ENCODE results near the gene FAM72B.
"Not testable (repeated sequence)": the region's sequence is repeated elsewhere in the genome, so short reads cannot be mapped to it uniquely, and the experiment has no call there.

FAM72B gene

GRCh38 chr1:121200985-121201981 lies 17.1 kb upstream of the FAM72B start:
- not testable (repeated sequence) for DNase-seq (ENCODE audit: low read depth in 1 of 2, low spot score in 1 of 2)

GRCh38 chr1:121200232-121200631 lies 16.1 kb upstream of the FAM72B start:
- DNase-seq (ENCODE audit: low read depth in 1 of 2, low spot score in 1 of 2) = not testable (repeated sequence)

GRCh38 chr1:121199763-121200162 lies 15.6 kb upstream of the FAM72B start:
- not testable (repeated sequence) for DNase-seq (ENCODE audit: low read depth in 1 of 2, low spot score in 1 of 2)

GRCh38 chr1:121197095-121197882 lies 13.1 kb upstream of the FAM72B start:
- DNase-seq (ENCODE audit: low read depth in 1 of 2, low spot score in 1 of 2) = not testable (repeated sequence)

GRCh38 chr1:121192512-121192911 lies 8.4 kb upstream of the FAM72B start:
- not testable (repeated sequence) for DNase-seq (ENCODE audit: low read depth in 1 of 2, low spot score in 1 of 2)

GRCh38 chr1:121187914-121188313 lies 3.8 kb upstream of the FAM72B start:
- not testable (repeated sequence) for DNase-seq (ENCODE audit: low read depth in 1 of 2, low spot score in 1 of 2)

- not testable (repeated sequence) for DNase-seq (ENCODE audit: low read depth in 1 of 2, low spot score in 1 of 2)
These were observed 2.1 kb upstream of the FAM72B start for GRCh38 chr1:121186191-121186590.

- DNase-seq (ENCODE audit: low read depth in 1 of 2, low spot score in 1 of 2) = not testable (repeated sequence)
These were observed 1.1 kb upstream of the FAM72B start for GRCh38 chr1:121185140-121185708.

- not testable (repeated sequence) for DNase-seq (ENCODE audit: low read depth in 1 of 2, low spot score in 1 of 2)
These were observed 273 bp downstream of the FAM72B start for GRCh38 chr1:121183867-121184266.

- not testable (repeated sequence) for DNase-seq (ENCODE audit: low read depth in 1 of 2, low spot score in 1 of 2)
These were observed 5.9 kb downstream of the FAM72B start for GRCh38 chr1:121178197-121178596.

- DNase-seq (ENCODE audit: low read depth in 1 of 2, low spot score in 1 of 2) = not testable (repeated sequence)
These were observed 7.5 kb downstream of the FAM72B start for GRCh38 chr1:121176649-121177048.

- DNase-seq (ENCODE audit: low read depth in 1 of 2, low spot score in 1 of 2) = not testable (repeated sequence)
These were observed 15.9 kb downstream of the FAM72B start for GRCh38 chr1:121168152-121168668.

GRCh38 chr1:121167225-121167738 lies 16.9 kb downstream of the FAM72B start:
- DNase-seq (ENCODE audit: low read depth in 1 of 2, low spot score in 1 of 2) = not testable (repeated sequence)

GRCh38 chr1:121165296-121165695 lies 18.8 kb downstream of the FAM72B start:
- DNase-seq (ENCODE audit: low read depth in 1 of 2, low spot score in 1 of 2) = not testable (repeated sequence)

GRCh38 chr1:121163850-121164757 lies 20.0 kb downstream of the FAM72B start:
- DNase-seq (ENCODE audit: low read depth in 1 of 2, low spot score in 1 of 2) = not testable (repeated sequence)

GRCh38 chr1:121161199-121161901 lies 22.8 kb downstream of the FAM72B start:
- DNase-seq (ENCODE audit: low read depth in 1 of 2, low spot score in 1 of 2) = not testable (repeated sequence)

GRCh38 chr1:121160118-121160517 lies 24.0 kb downstream of the FAM72B start:
- not testable (repeated sequence) for DNase-seq (ENCODE audit: low read depth in 1 of 2, low spot score in 1 of 2)

GRCh38 chr1:121157609-121158008 lies 26.5 kb downstream of the FAM72B start:
- DNase-seq (ENCODE audit: low read depth in 1 of 2, low spot score in 1 of 2) = not testable (repeated sequence)

Measured in activated T-helper 1 cell treated with anti-CD3 and anti-CD28 coated beads, Interleukin-2, amount 50 U/mL, for 16 hours (primary cell).